H1 (cell line): ENCODE measurements around the gene SLC27A2. TPM values are rescaled to one million over a fixed set of nuclear protein-coding genes. Genes with fewer than 3 reads are reported as not detected.

ENCODE experiments used
- CEBPB ChIP-seq: IDR thresholded peaks from 2 replicates; pipeline ENCODE4 v1.6.1; 2012; ENCODE audit warnings: low read depth, low read length
- CTCF ChIP-seq, 3 experiments: IDR thresholded peaks; 1 replicate in 2 of 3; 2 replicates in 1 of 3; pipeline versions ENCODE4 v1.5.1 to v1.6.1; 2011; ENCODE audit warnings: low read length in 3 of 3, mild to moderate bottlenecking in 3 of 3, inconsistent platforms in 2 of 3, low read depth in 1 of 3, moderate library complexity in 1 of 3; ENCODE audit not compliant: insufficient read depth in 1 of 3; ENCODE audit errors: control extremely low read depth in 1 of 3
- HDAC2 ChIP-seq, 2 experiments: fragments of 300-600 bp in 1 of 2; sonication (generic) in 1 of 2; IDR thresholded peaks; 2 replicates each; pipeline ENCODE4 v1.6.1; 2011 to 2012; ENCODE audit warnings: low read depth in 2 of 2, low read length in 2 of 2, mild to moderate bottlenecking in 2 of 2, moderate library complexity in 2 of 2, borderline replicate concordance in 1 of 2, inconsistent platforms in 1 of 2
- SP4 ChIP-seq: IDR thresholded peaks from 2 replicates; pipeline ENCODE4 v1.6.1; 2012; ENCODE audit warnings: low read length, inconsistent platforms
- TAF7 ChIP-seq: optimal IDR thresholded peaks from 2 replicates; pipeline ENCODE3; 2011; ENCODE audit warnings: low read depth, mild to moderate bottlenecking, inconsistent platforms, low read length, moderate library complexity, borderline replicate concordance
- polyA plus RNA-seq, 7 experiments: library from polyadenylated mRNA; depleted of rRNA in 3 of 7; stranded (reverse) in 5 of 7; unstranded in 2 of 7; fragments of >200 nt in 5 of 7; fragments of 200-250 nt in 2 of 7; gene quantifications; 1 replicate in 5 of 7; 2 replicates in 1 of 7; 4 replicates in 1 of 7; pipeline versions ENCODE4 v1.2.1 to v1.2.3, GENCODE V29; 2011 to 2013; ENCODE audit warnings: missing spikeins in 2 of 7, mixed read lengths in 2 of 7
- total RNA-seq: library from RNA; stranded (reverse); fragmentation: NEBNext Ultra II Directional; extraction: Animal tissue kit (Norgen Biotek cat#: 25700); gene quantifications from 2 replicates; pipeline ENCODE4 v1.2.1, GENCODE V29; 2021
- TF ChIP-seq, protein P1 (sequence below): fragments of 300-600 bp; sonication (generic); IDR thresholded peaks from 2 replicates; pipeline ENCODE4 v1.7.1; 2012; ENCODE audit warnings: low read length, moderate library complexity, mild to moderate bottlenecking, inconsistent platforms; ENCODE audit not compliant: insufficient replicate concordance
- TF ChIP-seq, protein P2 (sequence below): IDR thresholded peaks from 2 replicates; pipeline ENCODE4 v1.6.1; 2011; ENCODE audit warnings: low read depth, mild to moderate bottlenecking, low read length; ENCODE audit not compliant: insufficient read depth

The SLC27A2 gene
- total and polyA plus RNA-seq, 2 of the 8 experiments (the other 6 are each of a cell fraction or from before 2014, with no cell fraction given) = 5.6 to 5.8 TPM

DNA sequence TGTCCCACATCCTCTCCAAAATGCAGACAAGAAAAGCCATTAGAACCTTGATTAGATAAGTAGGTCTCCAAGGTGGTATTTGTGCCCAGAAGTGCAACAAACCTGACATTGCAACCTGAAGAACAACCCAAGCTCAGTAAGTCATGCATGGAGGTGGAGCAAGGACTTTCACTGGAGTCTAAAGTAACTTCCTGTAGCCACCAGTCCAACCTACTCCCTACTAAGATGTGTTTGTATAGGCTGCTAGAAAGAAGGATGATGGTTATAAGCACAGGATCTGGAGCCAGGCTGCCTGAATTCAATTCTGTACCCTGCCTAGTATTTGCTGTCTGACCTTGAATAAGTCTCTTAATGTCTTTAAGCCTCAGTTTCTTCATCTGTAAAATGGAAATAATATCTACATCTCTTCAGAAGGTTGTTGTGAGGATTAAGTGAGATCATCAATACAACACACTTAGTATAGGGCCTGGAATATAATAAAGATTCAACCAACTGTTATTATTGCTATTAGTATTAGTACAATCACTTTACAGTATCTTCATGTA is 51.3 kb downstream of the SLC27A2 start (continued):
- TF ChIP-seq, protein P1, sequence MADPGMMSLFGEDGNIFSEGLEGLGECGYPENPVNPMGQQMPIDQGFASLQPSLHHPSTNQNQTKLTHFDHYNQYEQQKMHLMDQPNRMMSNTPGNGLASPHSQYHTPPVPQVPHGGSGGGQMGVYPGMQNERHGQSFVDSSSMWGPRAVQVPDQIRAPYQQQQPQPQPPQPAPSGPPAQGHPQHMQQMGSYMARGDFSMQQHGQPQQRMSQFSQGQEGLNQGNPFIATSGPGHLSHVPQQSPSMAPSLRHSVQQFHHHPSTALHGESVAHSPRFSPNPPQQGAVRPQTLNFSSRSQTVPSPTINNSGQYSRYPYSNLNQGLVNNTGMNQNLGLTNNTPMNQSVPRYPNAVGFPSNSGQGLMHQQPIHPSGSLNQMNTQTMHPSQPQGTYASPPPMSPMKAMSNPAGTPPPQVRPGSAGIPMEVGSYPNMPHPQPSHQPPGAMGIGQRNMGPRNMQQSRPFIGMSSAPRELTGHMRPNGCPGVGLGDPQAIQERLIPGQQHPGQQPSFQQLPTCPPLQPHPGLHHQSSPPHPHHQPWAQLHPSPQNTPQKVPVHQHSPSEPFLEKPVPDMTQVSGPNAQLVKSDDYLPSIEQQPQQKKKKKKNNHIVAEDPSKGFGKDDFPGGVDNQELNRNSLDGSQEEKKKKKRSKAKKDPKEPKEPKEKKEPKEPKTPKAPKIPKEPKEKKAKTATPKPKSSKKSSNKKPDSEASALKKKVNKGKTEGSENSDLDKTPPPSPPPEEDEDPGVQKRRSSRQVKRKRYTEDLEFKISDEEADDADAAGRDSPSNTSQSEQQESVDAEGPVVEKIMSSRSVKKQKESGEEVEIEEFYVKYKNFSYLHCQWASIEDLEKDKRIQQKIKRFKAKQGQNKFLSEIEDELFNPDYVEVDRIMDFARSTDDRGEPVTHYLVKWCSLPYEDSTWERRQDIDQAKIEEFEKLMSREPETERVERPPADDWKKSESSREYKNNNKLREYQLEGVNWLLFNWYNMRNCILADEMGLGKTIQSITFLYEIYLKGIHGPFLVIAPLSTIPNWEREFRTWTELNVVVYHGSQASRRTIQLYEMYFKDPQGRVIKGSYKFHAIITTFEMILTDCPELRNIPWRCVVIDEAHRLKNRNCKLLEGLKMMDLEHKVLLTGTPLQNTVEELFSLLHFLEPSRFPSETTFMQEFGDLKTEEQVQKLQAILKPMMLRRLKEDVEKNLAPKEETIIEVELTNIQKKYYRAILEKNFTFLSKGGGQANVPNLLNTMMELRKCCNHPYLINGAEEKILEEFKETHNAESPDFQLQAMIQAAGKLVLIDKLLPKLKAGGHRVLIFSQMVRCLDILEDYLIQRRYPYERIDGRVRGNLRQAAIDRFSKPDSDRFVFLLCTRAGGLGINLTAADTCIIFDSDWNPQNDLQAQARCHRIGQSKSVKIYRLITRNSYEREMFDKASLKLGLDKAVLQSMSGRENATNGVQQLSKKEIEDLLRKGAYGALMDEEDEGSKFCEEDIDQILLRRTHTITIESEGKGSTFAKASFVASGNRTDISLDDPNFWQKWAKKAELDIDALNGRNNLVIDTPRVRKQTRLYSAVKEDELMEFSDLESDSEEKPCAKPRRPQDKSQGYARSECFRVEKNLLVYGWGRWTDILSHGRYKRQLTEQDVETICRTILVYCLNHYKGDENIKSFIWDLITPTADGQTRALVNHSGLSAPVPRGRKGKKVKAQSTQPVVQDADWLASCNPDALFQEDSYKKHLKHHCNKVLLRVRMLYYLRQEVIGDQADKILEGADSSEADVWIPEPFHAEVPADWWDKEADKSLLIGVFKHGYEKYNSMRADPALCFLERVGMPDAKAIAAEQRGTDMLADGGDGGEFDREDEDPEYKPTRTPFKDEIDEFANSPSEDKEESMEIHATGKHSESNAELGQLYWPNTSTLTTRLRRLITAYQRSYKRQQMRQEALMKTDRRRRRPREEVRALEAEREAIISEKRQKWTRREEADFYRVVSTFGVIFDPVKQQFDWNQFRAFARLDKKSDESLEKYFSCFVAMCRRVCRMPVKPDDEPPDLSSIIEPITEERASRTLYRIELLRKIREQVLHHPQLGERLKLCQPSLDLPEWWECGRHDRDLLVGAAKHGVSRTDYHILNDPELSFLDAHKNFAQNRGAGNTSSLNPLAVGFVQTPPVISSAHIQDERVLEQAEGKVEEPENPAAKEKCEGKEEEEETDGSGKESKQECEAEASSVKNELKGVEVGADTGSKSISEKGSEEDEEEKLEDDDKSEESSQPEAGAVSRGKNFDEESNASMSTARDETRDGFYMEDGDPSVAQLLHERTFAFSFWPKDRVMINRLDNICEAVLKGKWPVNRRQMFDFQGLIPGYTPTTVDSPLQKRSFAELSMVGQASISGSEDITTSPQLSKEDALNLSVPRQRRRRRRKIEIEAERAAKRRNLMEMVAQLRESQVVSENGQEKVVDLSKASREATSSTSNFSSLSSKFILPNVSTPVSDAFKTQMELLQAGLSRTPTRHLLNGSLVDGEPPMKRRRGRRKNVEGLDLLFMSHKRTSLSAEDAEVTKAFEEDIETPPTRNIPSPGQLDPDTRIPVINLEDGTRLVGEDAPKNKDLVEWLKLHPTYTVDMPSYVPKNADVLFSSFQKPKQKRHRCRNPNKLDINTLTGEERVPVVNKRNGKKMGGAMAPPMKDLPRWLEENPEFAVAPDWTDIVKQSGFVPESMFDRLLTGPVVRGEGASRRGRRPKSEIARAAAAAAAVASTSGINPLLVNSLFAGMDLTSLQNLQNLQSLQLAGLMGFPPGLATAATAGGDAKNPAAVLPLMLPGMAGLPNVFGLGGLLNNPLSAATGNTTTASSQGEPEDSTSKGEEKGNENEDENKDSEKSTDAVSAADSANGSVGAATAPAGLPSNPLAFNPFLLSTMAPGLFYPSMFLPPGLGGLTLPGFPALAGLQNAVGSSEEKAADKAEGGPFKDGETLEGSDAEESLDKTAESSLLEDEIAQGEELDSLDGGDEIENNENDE = no peak
- TF ChIP-seq, protein P2, sequence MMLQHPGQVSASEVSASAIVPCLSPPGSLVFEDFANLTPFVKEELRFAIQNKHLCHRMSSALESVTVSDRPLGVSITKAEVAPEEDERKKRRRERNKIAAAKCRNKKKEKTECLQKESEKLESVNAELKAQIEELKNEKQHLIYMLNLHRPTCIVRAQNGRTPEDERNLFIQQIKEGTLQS = no peak
- TF ChIP-seq SP4 (no peak), HDAC2 (IDR thresholded peaks at IDR 0.05; ENCODE audit: borderline replicate concordance in 1 of 2, low read depth in 2 of 2, low read length in 2 of 2) (no peak), CEBPB (no peak), CTCF (IDR thresholded peaks at IDR 0.05; ENCODE audit: control extremely low read depth in 1 of 3, insufficient read depth in 1 of 3, low read depth in 1 of 3, low read length in 3 of 3) (no peak), TAF7 (no peak)
